Uterus (tissue), 2 donors: ENCODE data around the gene RNF144A.

ENCODE experiments used
- CTCF ChIP-seq, 4 experiments: fragments of 200-600 bp in 2 of 4; fragments of 450-650 bp in 2 of 4; sonication (generic) in 2 of 4; IDR thresholded peaks; one replicate each; pipeline ENCODE4 v1.5.1; 2016 to 2019; ENCODE audit warnings: antibody characterized with exemption in 4 of 4, mild to moderate bottlenecking in 2 of 4, moderate library complexity in 1 of 4
- POLR2A ChIP-seq, 2 donors: fragments of 450-650 bp; IDR thresholded peaks; one replicate each; pipeline ENCODE4 v1.6.1; 2016; ENCODE audit warnings: antibody characterized with exemption in 2 of 2, mild to moderate bottlenecking in 1 of 2, moderate library complexity in 1 of 2

DNA sequence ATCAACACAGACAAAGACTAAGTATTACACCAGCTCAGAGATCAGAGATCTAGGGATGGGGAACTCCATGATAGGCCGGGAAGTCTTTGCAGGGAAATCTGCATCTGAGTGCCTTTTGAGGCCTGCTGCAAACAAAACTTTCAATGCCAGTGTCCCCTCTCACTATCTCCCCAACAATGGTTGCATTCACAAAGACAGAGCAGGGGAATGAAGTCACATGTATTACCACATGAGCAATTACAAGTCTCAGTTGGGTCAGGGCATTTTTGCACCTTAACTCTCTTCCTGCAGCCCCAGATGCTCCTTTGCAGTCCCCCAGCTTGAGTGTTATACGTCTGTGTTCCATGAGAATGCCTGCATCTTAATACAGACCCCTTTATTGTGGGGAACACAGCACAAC lies 1.8 kb upstream of the RNF144A start:
- no peak for TF ChIP-seq POLR2A (IDR thresholded peaks at IDR 0.05)
- TF ChIP-seq CTCF (IDR thresholded peaks at IDR 0.05), result no peak
